CD4-positive, alpha-beta T cell treated with Interleukin-17A for 4 hours (primary cell): Measurements from ENCODE around the gene DNAJB9.

Source experiments
- DNase-seq: peaks from one replicate; pipeline ENCODE4 v3.0.0-alpha.2; 2020; ENCODE audit warnings: mixed read lengths

Gene DNAJB9

GRCh38 chr7:108570146-108570755 is 577 bp downstream of the DNAJB9 start:
- DNase-seq, result peak; percentile 48

GRCh38 chr7:108572480-108572879 is 2.8 kb downstream of the DNAJB9 start:
- no peak for DNase-seq

GRCh38 chr7:108575156-108575555 is 5.5 kb downstream of the DNAJB9 start:
- DNase-seq, result no peak

GRCh38 chr7:108576116-108576515 is 6.4 kb downstream of the DNAJB9 start:
- no peak for DNase-seq

- no peak for DNase-seq
These were observed 9.3 kb downstream of the DNAJB9 start for GRCh38 chr7:108578937-108579336.

GRCh38 chr7:108580298-108580697 is 10.6 kb downstream of the DNAJB9 start:
- DNase-seq, result no peak

DNA sequence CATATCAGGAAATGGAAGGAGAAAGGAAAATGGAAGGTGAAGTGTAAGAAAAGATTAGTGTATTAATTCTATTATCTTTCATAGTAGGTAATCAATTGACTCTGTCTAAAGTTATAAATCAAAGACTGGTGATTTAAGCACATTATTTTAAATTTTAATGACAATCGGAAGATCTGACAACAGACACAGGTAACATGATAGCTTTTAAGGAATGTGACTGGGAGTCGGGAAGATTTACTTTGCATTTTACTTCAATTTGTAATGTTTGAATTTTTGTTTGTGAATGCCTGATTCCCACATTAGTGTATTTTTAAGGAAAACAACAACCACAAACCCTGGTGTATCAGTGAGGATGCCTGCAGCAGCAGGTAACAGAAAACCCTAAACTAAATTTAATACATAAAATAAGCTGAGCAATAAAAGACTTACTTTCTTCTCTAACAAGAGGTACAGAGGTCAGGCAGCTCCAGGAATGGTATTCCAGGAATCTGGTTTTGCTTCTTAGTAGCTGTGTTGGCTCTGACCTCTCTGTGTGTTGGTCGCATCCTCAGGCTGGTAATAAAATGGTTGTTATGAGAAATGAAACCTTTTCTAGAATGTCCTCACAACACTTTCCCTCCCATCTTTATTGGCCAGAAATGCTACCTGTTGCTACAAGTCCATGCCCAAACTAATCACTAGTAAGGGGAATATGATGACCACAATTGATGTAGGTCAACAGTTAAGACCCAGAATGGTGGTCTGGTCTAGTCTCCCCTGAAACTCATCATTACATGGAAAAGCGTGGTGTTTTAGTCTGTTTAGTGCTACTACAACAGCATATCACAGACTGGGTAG is 12.2 kb downstream of the DNAJB9 start:
- no peak for DNase-seq

- no peak for DNase-seq
These were observed 14.5 kb downstream of the DNAJB9 start for GRCh38 chr7:108584211-108584610.

DNA sequence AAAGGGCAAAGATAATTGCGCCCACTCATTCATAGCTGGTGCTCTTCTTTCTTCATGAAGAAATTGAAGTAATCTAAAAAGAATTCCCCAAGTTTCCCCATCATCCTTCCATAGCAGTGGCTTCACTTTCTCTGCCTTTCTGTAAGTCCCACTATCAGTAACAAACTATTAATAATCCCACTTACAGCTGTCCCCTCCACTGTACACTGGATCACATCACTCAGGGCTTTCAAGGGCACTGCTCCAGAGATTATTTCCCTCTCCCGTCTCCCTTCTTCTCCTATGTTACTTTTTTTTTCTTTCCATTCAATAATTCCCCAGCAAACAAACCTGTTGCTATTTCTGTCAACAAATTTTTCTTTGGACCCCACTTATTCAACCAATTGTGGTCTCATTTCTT is 16.2 kb downstream of the DNAJB9 start:
- DNase-seq, result no peak

DNA sequence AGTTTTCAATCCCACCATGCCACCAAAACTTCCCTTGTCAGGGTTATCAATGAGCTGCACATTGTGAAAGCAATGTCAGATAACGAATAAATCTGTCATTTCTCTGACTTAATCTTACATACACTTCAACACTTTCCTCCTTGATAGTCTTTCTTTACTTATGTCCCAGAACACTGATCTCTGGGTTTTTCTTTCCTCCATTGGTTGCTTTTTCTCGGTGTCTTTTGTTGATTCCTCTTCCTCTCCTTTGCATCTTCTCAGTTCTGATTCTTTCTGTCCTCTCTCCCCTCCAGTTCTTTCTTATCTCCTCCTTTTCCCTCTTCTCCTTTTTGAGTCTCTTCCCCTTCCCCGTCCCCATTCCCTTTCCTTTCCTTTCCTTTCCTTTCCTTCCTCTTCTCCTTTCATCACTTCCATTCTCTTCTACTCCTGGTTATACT is 16.6 kb downstream of the DNAJB9 start:
- DNase-seq, result no peak

DNA sequence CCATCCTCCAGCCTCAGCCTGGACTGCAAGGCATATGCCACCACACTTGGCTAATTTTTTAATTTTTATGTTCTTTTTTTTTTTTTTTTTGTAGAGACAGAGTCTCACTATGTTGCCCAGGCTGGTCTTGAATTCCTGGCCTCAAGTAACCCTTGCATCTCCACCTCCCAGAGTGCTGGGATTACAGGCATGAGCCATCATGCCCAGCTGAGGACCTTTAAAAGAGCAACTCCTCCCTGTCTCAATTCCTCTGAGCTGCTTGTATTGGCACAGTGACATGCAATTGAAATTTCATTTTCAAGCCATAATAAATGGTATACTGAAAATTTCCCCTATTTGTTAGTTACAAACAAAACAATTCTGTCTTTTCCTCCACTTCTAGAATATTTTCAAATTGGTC is 19.5 kb downstream of the DNAJB9 start:
- no peak for DNase-seq

- no peak for DNase-seq
These were observed 20.2 kb downstream of the DNAJB9 start for GRCh38 chr7:108589874-108590273.

DNA sequence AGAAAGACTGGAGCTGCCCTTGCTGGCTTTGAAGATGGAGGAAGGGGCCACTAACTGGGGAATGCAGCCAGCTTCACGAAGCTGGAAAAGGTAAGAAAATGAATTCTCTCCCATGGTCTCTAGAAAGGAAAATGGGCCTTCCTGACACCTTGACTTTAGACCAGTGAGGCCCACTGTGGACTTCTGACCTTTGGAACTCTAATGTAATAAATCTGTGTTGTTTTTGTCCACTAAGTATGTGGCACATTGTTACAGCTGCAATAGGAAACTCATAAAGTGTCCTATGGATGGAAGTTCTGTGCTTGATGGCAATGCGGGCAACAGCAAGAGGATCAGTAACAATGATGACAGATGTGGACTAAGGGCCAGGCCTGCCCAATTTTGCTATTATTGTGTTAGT is 20.9 kb downstream of the DNAJB9 start:
- no peak for DNase-seq

DNA sequence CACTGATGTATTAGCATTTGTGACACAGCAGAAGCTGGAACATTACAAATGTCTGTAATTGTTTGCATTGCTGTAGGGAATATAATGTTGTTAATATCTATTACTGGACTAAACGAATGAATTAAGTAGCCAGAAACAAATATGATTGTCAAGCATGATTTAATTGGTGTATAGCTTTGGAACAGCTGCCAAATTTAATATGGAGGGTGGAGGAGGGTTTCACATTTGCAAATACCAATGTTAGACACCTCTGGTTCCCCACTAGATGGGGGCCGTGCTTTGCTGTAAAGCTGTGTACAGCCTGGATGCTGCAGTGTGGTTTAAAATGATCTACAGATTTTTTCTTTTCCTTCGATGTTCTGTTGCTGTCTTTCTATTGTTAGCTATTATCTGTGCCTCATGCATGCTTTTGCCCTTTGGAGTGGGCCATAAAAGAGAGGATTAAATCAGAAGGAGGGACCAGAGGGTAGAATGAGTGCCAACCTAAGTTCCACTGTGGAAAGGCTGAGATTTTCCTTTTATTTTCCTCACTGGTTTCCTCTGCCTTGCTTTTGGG is 23.1 kb downstream of the DNAJB9 start:
- DNase-seq, result no peak

DNA sequence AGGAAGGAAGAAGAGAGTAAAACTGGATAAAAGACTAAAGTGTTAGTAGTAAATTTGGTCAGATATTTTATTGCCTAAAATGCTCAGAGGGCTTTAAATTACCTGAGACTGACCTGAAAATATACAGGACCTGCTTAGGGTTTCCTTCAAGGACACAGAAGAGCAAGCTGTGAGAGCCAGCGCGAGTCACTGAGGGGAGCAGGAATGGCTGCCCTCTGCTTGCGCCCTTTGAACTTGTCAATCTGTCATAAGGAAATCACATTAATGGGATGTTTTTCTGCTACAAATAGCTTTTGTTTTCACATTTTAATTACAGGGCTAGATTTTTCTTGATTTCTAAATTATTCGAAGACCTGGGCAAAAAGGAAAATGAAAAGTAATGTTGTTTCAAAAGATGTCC is 26.9 kb downstream of the DNAJB9 start:
- DNase-seq, result no peak

- no peak for DNase-seq
These were observed 28.5 kb downstream of the DNAJB9 start for GRCh38 chr7:108598153-108598552.

- no peak for DNase-seq
These were observed 29.4 kb downstream of the DNAJB9 start for GRCh38 chr7:108598914-108599580.

GRCh38 chr7:108600399-108600798 is 30.7 kb downstream of the DNAJB9 start:
- no peak for DNase-seq

DNA sequence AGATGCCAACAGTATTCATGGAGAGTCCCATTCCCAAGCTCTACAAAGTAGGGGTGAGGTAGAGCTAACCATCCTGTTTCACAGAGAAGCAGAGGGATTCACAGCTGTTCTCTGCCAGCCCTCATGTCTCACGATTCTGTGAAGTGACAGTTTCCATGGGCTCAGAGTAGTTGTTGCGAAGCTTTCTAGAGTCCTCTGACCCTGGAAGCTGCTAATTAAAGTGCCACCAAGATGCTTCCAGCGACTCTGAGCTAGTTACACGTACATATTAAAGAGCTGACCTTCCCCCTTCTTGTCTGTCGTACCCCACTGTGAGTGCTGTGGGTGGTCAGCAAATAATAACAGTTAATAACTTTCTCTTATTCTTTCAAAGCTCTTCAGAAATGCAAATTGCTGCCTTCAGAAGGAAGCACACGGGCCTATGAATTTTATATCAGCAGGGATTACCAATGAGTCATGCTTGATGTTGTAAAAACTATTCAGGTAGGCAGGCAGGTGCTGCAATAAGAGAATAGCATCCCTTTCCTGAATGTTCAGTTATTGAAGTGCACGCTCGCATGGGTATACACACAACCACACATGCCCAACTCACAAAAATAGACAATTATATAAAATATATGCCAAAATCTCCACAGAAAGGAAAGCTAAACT is 34.1 kb downstream of the DNAJB9 start:
- DNase-seq, result no peak

DNA sequence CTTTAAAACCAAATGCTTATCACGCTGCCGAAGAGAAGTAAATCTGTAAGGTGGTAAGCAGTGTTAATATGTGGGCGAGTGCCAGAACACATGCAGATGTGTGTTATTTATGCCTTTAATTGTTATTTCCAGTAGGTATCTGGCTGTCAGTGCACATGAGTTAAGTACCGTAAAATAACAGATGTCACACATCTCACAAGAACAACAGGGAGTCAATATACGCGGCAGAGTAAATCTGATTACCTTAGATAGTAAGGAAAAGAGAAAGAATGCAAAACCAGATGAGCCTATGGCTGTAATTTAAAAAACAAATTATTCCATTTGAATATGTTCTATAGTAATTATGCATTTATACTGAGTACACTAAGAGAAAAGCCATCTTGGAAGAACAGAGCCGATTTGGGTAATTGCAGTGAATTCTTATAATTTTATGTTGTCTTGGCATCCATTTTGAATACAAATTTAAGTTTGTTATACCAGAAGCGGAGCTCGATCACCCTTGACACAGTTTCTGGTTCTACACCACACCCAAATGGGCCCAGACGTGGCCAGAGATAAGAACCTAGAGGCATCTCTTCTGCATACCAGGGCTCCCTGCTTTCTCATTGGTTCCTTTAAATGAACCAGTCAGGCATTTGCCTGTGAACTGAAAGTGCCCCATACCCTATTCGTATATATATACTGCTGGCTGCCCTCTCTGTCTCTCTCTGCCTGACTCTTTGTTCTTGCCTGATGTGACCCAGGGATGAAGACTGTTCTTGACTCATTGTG is 34.8 kb downstream of the DNAJB9 start:
- DNase-seq, result no peak

GRCh38 chr7:108605559-108606201 is 36.0 kb downstream of the DNAJB9 start:
- DNase-seq, result no peak

DNA sequence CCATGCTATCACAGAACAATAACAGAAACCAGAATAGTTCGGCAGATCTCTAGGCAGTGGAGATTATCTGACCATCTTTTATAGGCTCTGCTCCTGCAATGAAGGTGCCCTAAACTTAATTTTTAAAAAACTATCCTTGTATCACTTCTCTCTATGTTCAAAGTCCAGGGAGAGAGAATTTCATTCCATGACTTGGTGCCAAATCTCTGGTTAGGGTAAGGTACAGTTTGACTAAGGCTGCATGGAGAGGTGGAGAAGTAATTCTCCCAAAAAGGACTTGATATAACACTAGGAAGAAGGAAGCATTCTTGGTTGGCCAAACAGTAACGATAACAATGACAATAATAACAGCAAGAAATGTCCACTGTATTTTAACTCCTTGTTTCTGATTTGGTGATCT is 40.0 kb downstream of the DNAJB9 start:
- no peak for DNase-seq
